ENCODE measurements around the gene GABRB2.
"Not testable (repeated sequence)": the region's sequence is repeated elsewhere in the genome, so short reads cannot be mapped to it uniquely, and the experiment has no call there.

The GABRB2 gene

DNA sequence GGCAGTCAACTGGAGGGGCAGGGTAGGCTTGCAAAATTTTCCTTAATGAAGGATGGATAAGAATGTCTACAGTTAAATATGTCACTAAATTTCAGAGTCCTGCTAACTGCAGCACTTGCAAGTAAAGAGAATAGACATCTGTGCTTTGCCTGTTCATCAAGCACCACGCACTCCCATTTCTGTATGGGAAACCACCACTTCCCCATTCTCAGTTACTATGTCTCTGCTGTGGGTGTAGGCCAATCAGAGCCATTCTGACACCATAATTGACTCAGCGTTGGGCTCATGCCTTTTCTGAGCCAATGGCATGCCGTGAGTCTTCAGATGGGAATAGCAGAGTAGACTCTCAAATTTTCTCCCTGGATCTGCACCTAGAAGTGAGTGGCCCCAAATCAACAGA lies 247.5 kb downstream of the GABRB2 start:
- peak; percentile 45 for DNase-seq (ENCODE audit: low spot score)

GRCh38 chr5:161297388-161297787 lies 249.1 kb downstream of the GABRB2 start:
- DNase-seq (ENCODE audit: low spot score), result not testable (repeated sequence)

DNA sequence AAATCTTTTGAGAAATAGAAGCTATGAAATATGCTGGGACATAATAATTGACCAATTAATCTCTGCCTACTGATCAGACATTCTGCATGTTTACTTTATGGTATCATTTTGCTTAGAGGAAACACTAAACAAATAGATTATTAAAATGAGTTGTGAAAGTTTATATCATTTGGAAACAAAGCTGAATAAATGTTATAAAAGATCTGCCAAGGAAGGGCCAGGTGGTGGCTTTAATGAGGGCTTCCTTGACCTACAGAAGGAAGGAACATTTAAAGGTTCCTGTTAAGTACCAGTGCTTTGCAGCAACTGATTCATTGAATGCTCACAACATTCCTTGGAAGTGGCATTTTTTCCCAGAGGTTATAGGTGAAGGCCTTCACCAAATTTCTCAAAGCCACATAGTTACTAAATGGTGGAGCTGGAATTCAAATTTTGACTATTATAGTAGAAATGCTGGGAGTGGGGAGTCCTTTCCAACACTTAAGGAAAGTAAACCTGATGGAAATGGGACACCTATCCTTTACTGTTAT lies 250.7 kb downstream of the GABRB2 start:
- no peak for DNase-seq (ENCODE audit: low spot score)

- no peak for DNase-seq (ENCODE audit: low spot score)
Observed at GRCh38 chr5:161288071-161288470, 258.5 kb downstream of the GABRB2 start.

DNA sequence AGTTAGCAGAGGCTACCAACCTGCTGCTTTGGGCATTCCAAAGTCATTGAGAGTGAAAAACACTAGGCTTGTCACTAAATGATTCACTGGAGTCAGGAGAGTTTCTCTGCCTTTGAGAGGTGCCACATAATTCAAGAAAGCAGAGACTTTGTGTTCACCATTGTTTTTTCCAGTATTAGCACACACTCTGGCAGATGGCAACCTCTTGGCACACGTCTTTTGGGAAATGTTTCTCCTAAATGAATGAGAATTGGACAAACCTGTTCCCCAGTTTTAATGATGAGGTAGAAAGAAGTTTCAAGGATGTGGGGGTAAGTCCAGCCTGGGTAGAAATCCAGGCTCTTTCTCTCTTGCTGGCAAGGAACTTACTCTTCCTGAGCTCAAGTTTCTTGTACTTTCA lies 259.1 kb downstream of the GABRB2 start:
- DNase-seq (ENCODE audit: low spot score), result no peak

DNA sequence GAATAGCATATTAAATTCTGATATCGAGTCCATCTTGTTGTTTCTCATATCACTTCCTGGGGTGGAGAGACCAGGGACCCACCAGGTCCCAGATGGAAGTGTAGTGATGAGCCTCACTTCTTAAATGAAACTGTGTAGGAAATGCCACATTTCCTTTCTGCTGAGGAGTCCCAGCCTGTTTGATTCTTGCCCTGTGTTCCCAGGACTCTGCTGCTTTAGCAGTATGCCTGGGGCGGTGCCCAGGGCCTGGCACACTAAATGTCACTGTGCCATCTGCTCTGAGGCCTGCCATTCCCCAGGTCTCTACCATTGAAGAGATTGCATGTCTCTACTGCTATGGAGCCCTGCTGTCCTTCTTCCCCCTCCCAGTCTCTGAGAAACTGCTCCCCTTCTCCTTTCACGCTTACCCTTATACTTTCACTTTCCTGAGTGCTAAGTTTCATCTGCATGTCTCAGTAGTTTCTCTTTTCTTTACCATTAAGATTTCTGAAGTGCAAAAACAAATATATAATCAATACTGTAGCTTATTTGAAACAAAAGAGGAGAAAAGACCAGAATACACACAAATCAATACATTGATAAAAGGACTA lies 260.4 kb downstream of the GABRB2 start:
- peak; percentile 28 for DNase-seq (ENCODE audit: low spot score)

DNA sequence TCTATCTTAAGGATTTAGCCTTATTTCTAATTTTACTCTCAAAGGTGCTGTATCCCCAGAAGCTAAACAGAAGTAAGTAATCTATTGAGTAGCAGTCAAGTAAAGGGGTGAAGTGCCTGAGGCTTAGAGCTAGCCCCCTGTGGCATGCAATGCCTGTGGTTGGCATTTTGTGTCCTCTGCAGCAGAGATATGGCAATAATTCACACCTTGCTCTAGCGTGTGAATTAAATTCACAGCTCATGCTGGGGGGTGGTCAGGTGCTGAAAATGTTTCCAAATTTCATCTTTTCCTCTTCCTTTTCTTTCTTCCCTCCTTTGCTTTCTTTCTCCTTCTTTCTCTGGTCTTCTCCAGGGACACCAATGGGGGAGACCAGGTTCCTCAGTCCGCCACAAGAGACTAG lies 262.1 kb downstream of the GABRB2 start:
- no peak for DNase-seq (ENCODE audit: low spot score)

GRCh38 chr5:161283296-161283695 lies 263.2 kb downstream of the GABRB2 start:
- no peak for DNase-seq (ENCODE audit: low spot score)

DNA sequence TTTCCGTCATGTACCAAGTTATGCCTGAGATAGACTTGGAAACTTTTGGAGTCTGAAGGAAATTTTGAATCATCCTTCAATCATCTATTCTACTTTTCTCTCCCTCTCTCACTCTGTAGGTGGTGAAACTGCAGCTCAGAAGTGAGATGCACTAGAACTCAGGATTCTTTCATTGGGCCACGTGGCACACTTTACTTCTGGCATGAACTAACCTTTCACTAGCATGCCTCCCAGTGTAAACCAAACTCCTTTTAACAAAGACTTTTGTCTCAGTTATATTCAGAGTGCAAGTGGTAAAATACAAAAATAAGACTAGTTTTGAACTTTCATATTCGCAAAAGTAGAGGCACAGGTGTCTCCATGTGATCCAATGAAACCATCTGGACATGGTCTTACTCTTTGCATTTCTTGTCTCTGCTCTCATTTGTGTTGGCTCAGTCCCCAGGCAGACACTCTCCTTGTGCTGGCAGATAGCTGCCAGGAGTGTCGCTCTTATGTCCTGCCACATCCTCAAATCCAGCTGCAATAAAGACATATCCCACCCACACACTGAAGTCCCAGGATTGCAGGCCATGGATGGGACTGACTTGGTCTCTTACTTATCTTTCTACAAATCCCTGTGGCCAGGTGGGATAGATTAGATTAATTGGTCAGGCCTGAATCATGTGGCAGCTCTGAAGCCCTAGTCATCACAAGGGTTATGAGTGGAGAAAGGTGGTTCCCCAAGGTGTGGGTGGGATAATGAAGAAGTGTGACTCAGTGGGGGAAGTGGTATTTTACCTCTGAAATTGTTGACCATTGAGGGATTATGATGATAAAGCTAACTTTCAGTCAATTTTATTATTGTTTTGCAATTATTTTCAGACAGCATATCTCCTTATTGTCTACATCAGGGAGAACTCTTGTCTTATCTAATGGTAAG lies 267.5 kb downstream of the GABRB2 start:
- no peak for DNase-seq (ENCODE audit: low spot score)

- no peak for DNase-seq (ENCODE audit: low spot score)
Observed at GRCh38 chr5:161277011-161277410, 269.5 kb downstream of the GABRB2 start.

GRCh38 chr5:161274951-161275350 lies 271.6 kb downstream of the GABRB2 start:
- no peak for DNase-seq (ENCODE audit: low spot score)

DNA sequence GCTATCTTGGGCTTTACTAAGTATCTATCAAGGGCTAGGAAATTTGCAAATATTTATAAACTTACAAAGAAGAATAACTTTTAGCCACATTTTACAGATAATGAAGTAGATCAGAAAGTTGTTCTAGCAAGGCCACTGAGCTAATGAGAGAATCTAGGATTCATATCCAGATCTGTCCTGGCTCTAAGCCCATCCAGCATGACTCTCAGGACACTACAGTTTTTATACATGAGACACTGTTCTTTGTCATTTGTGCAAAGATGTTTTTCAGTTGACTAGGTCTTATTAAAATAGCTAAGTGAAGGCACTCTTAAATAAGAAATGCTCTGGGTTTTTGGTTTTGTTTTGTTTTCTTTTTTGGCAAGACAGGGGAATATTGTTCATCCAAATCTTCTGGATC lies 273.1 kb downstream of the GABRB2 start:
- no peak for DNase-seq (ENCODE audit: low spot score)

DNA sequence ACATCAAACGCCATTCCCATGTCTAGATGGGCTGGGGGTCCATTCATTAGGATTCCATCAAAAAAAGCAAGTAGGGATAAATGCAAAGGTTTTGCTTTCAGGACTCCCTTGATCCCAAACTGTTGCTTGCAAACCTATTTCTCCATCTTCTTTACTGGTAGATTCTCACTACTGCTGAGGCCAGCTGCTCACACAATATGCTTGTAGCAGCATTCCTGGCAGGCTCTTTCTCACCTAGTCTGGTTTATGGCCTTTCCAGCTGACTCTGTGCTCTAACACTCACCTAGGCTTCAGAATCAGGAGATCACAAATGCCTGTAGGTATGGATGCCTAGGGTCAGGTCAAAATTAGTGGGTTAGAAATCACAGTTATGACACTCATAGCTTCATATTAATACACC lies 274.7 kb downstream of the GABRB2 start:
- no peak for DNase-seq (ENCODE audit: low spot score)

- no peak for DNase-seq (ENCODE audit: low spot score)
Observed at GRCh38 chr5:161269125-161269524, 277.4 kb downstream of the GABRB2 start.

- no peak for DNase-seq (ENCODE audit: low spot score)
Observed at GRCh38 chr5:161266954-161267353, 279.6 kb downstream of the GABRB2 start.

GRCh38 chr5:161265006-161265405 lies 281.5 kb downstream of the GABRB2 start:
- DNase-seq (ENCODE audit: low spot score), result no peak

- no peak for DNase-seq (ENCODE audit: low spot score)
Observed at GRCh38 chr5:161263191-161263590, 283.3 kb downstream of the GABRB2 start.

- DNase-seq (ENCODE audit: low spot score), result no peak
Observed at GRCh38 chr5:161261668-161262323, 284.7 kb downstream of the GABRB2 start.

DNA sequence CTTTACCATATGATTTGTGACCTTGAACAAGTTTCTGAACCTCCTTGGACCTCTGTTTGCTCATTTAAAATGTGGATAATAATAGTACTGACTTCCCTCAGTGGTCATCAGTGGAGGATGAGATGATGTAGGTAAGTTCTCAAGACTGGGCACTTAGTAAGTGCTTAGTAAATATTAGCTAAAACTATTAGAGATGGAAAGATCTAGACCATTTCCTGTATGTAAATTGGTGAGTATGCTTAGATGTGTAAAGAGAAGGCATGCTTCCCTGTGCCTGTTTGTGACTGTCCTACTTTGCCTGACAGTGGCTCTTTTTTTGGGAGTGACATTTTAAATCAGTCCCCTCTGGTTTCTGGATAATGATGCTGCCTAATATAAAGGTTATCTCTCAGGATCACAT lies 288.1 kb downstream of the GABRB2 start:
- no peak for DNase-seq (ENCODE audit: low spot score)

GRCh38 chr5:161256957-161257356 lies 289.6 kb downstream of the GABRB2 start:
- DNase-seq (ENCODE audit: low spot score), result no peak

GRCh38 chr5:161252955-161253354 lies 293.6 kb downstream of the GABRB2 start:
- not testable (repeated sequence) for DNase-seq (ENCODE audit: low spot score)

DNA sequence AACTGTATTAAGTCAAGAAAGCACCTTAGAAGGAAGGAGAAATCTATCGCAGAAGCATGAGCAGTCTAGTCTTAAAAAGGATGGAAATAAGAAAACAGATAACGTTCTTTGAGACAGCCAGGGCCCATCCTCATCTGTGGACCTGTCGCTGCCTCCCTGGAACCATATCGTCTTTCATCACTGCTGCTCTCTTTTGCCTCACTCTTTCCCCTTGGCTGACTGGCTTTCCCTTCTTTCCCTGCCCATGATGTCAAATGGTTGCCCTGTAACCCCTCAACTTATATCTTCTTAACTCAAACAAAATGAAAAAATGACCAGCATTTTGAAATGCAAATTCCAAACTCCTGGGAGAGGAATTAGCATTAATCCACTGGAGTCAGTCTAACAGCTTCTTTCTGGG lies 299.8 kb downstream of the GABRB2 start:
- DNase-seq (ENCODE audit: low spot score), result no peak

DNA sequence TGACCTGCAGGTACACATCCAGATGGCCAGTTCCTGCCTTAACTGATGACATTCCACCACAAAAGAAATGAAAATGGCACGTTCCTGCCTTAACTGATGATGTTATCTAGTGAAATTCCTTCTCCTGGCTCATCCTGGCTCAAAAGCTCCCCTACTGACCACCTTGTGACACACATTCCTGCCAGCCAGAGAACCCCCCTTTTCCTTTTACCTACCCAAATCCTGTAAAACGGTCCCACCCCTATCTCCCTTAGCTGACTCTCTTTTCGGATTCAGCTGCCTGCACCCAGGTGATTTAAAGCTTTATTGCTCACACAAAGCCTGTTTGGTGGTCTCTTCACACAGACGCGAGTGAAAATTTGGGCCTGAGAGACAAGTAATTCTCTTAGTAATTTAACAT lies 300.7 kb downstream of the GABRB2 start:
- DNase-seq (ENCODE audit: low spot score), result not testable (repeated sequence)
